Ureter (tissue), 1 donor: ENCODE data around the gene LRIG3. TPM values are rescaled to one million over a fixed set of nuclear protein-coding genes. Genes with fewer than 3 reads are reported as not detected.
A peak's percentile ranks its signal among the peaks of the same experiment; 100 is the strongest.
"Not testable (repeated sequence)": the region's sequence is repeated elsewhere in the genome, so short reads cannot be mapped to it uniquely, and the experiment has no call there.

Source experiments
- DNase-seq: peaks from one replicate; pipeline ENCODE4 v3.0.0-alpha.2; 2020; ENCODE audit warnings: low spot score
- total RNA-seq: library from RNA; stranded (reverse); gene quantifications from one replicate; pipeline ENCODE4 v1.2.4, GENCODE V29; 2023
- donor health status: DM: yes; HTN: yes; CAD: no.

The LRIG3 gene
- 56.1 TPM for total RNA-seq

- DNase-seq, result peak; percentile 91
Observed at GRCh38 chr12:58920102-58920960, at the start of gene LRIG3. TSS of gene LRIG3 (minus strand) at chr12:58920504. CDS start at chr12:58920235, 269 bp downstream.

GRCh38 chr12:58969237-58969636, 48.9 kb upstream of the LRIG3 start:
- no peak for DNase-seq

- no peak for DNase-seq
Observed at GRCh38 chr12:58967561-58967960, 47.3 kb upstream of the LRIG3 start.

GRCh38 chr12:58966939-58967338, 46.6 kb upstream of the LRIG3 start:
- DNase-seq, result no peak

- no peak for DNase-seq
Observed at GRCh38 chr12:58965568-58965967, 45.3 kb upstream of the LRIG3 start.

GRCh38 chr12:58963844-58964243, 43.5 kb upstream of the LRIG3 start:
- no peak for DNase-seq

- DNase-seq, result no peak
Observed at GRCh38 chr12:58961906-58962305, 41.6 kb upstream of the LRIG3 start.

GRCh38 chr12:58961166-58961565, 40.9 kb upstream of the LRIG3 start:
- DNase-seq, result no peak

- DNase-seq, result no peak
Observed at GRCh38 chr12:58959639-58960300, 39.5 kb upstream of the LRIG3 start.

- DNase-seq, result no peak
Observed at GRCh38 chr12:58957298-58957697, 37.0 kb upstream of the LRIG3 start.

- no peak for DNase-seq
Observed at GRCh38 chr12:58955849-58956248, 35.5 kb upstream of the LRIG3 start.

GRCh38 chr12:58954002-58954401, 33.7 kb upstream of the LRIG3 start:
- DNase-seq, result no peak

- DNase-seq, result no peak
Observed at GRCh38 chr12:58950739-58951100, 30.4 kb upstream of the LRIG3 start.

- DNase-seq, result not testable (repeated sequence)
Observed at GRCh38 chr12:58949954-58950738, 29.8 kb upstream of the LRIG3 start.

GRCh38 chr12:58943079-58943478, 22.8 kb upstream of the LRIG3 start:
- no peak for DNase-seq

- no peak for DNase-seq
Observed at GRCh38 chr12:58942345-58942744, 22.0 kb upstream of the LRIG3 start.

- no peak for DNase-seq
Observed at GRCh38 chr12:58939399-58940100, 19.2 kb upstream of the LRIG3 start.

- no peak for DNase-seq
Observed at GRCh38 chr12:58938440-58938839, 18.1 kb upstream of the LRIG3 start.

- no peak for DNase-seq
Observed at GRCh38 chr12:58934528-58934927, 14.2 kb upstream of the LRIG3 start.

- DNase-seq, result no peak
Observed at GRCh38 chr12:58932806-58933681, 12.7 kb upstream of the LRIG3 start.

GRCh38 chr12:58931518-58931917, 11.2 kb upstream of the LRIG3 start:
- no peak for DNase-seq
